SK-N-SH (cell line): ENCODE results near the gene SCN8A. TPM values are rescaled to one million over a fixed set of nuclear protein-coding genes. Genes with fewer than 3 reads are reported as not detected.

Experiments
- CTCF ChIA-PET: fragments of 300-600, 350-600 bp; formaldehyde crosslinking; extraction: SDS; loops from one replicate; lab custom pipeline; 2021; lab: Yijun Ruan, JAX
- POLR2A ChIA-PET: fragments of 350-600 bp; sonication (Branson Sonifier 250); formaldehyde crosslinking; extraction: SDS; loops from one replicate; lab custom pipeline; 2020; ENCODE audit warnings: antibody characterized with exemption, inconsistent platforms; lab: Yijun Ruan, JAX
- DNase-seq: peaks from one replicate; pipeline ENCODE4 v3.0.0; 2012
- H2AFZ ChIP-seq: fragments of 200-600 bp; sonication (generic); 2 replicates; pipeline ENCODE4 v1.8.1; 2016; ENCODE audit warnings: antibody characterized with exemption, mild to moderate bottlenecking, low read depth
- H3F3A ChIP-seq: fragments of 200-600 bp; sonication (generic); replicated peaks from 2 replicates; pipeline ENCODE3; 2016; ENCODE audit warnings: antibody characterized with exemption, mild to moderate bottlenecking; ENCODE audit not compliant: insufficient read depth
- H3K27ac ChIP-seq, 2 experiments: fragments of 200-500 bp in 1 of 2; fragments of 200-600 bp in 1 of 2; sonication (Bioruptor generic) in 1 of 2; sonication (generic), shearing (Covaris generic) in 1 of 2; 2 replicates each; pipeline versions ENCODE4 v1.5.1 to v1.6.1; 2014 to 2016; ENCODE audit warnings: low read depth in 2 of 2, inconsistent platforms in 1 of 2, low read length in 1 of 2, mild to moderate bottlenecking in 1 of 2, mixed read lengths in 1 of 2
- H3K27me3 ChIP-seq: fragments of 200-600 bp; sonication (generic), shearing (Covaris generic); 2 replicates; pipeline ENCODE4 v1.6.1; 2016; ENCODE audit warnings: mixed run types; ENCODE audit not compliant: insufficient read depth
- H3K36me3 ChIP-seq, 2 experiments: fragments of 200-500 bp in 1 of 2; fragments of 200-600 bp in 1 of 2; sonication (Bioruptor generic) in 1 of 2; sonication (generic) in 1 of 2; replicated peaks in 1 of 2; 2 replicates each; pipeline versions ENCODE3 to v1.5.1; 2014 to 2016; ENCODE audit warnings: low read length in 1 of 2, mild to moderate bottlenecking in 1 of 2; ENCODE audit not compliant: insufficient read depth in 2 of 2, control insufficient read depth in 1 of 2
- H3K4me1 ChIP-seq, 2 experiments: fragments of 200-500 bp in 1 of 2; fragments of 200-600 bp in 1 of 2; sonication (Bioruptor generic) in 1 of 2; sonication (generic), shearing (Covaris generic) in 1 of 2; 2 replicates each; pipeline versions ENCODE4 v1.5.1 to v1.6.1; 2014 to 2016; ENCODE audit warnings: low read depth in 1 of 2, low read length in 1 of 2, mixed run types in 1 of 2; ENCODE audit not compliant: insufficient read depth in 2 of 2, control insufficient read depth in 1 of 2
- H3K4me2 ChIP-seq: fragments of 200-600 bp; sonication (generic), shearing (Covaris generic); 2 replicates; pipeline ENCODE4 v1.6.1; 2017; ENCODE audit warnings: mixed run types
- H3K4me3 ChIP-seq, 2 experiments: fragments of 200-500 bp in 1 of 2; fragments of 200-600 bp in 1 of 2; sonication (Bioruptor generic) in 1 of 2; sonication (generic), shearing (Covaris generic) in 1 of 2; 2 replicates each; pipeline versions ENCODE4 v1.5.1 to v1.8.1; 2014 to 2016; ENCODE audit warnings: low read depth in 2 of 2, inconsistent platforms in 1 of 2, low read length in 1 of 2, mild to moderate bottlenecking in 1 of 2, mixed read lengths in 1 of 2, moderate library complexity in 1 of 2
- H3K79me2 ChIP-seq: fragments of 200-600 bp; sonication (generic); 2 replicates; pipeline ENCODE4 v1.8.1; 2017; ENCODE audit warnings: mild to moderate bottlenecking; ENCODE audit not compliant: insufficient read depth
- H3K9ac ChIP-seq: fragments of 200-600 bp; sonication (generic); 2 replicates; pipeline ENCODE4 v1.6.1; 2017; ENCODE audit warnings: mixed run types
- H3K9me2 ChIP-seq: fragments of 200-600 bp; sonication (generic); 2 replicates; pipeline ENCODE4 v1.6.1; 2017; ENCODE audit warnings: mixed run types
- H3K9me3 ChIP-seq: fragments of 200-600 bp; sonication (generic); 2 replicates; pipeline ENCODE4 v1.6.1; 2017; ENCODE audit warnings: mixed run types, mild to moderate bottlenecking, moderate library complexity
- H4K20me1 ChIP-seq: fragments of 200-600 bp; sonication (generic); 2 replicates; pipeline ENCODE4 v1.6.1; 2017; ENCODE audit warnings: mild to moderate bottlenecking, mixed run types; ENCODE audit not compliant: insufficient read depth
- EP300 ChIP-seq, 2 experiments: IDR thresholded peaks; 2 replicates each; pipeline versions ENCODE4 v1.4.0 to v1.6.1; 2012; ENCODE audit warnings: borderline replicate concordance in 1 of 2, low read depth in 1 of 2, low read length in 1 of 2
- FOXJ3 ChIP-seq: sonication (generic); formaldehyde crosslinking; IDR thresholded peaks from 2 replicates; pipeline ENCODE4 v1.5.1; 2020; ENCODE audit warnings: mild to moderate bottlenecking, missing genetic modification reagents
- GABPA ChIP-seq: IDR thresholded peaks from 2 replicates; pipeline ENCODE4 v1.4.0; 2012; ENCODE audit warnings: low read depth, mild to moderate bottlenecking
- IRF3 ChIP-seq: fragments of 150-350 bp; IDR thresholded peaks from 2 replicates; pipeline ENCODE4 v1.6.1; 2016; ENCODE audit warnings: mild to moderate bottlenecking, low read depth, low read length
- MAX ChIP-seq: IDR thresholded peaks from 2 replicates; pipeline ENCODE4 v1.4.0; 2012; ENCODE audit warnings: low read depth
- MEF2A ChIP-seq: IDR thresholded peaks from 2 replicates; pipeline ENCODE4 v1.4.0; 2012; ENCODE audit warnings: low read depth, borderline replicate concordance
- MXI1 ChIP-seq: IDR thresholded peaks from 2 replicates; pipeline ENCODE4 v1.6.1; 2012; ENCODE audit warnings: mild to moderate bottlenecking, low read depth, low read length, improper control_type of control experiment
- NFIC ChIP-seq: IDR thresholded peaks from 2 replicates; pipeline ENCODE4 v1.4.0; 2012; ENCODE audit warnings: borderline replicate concordance
- RFX5 ChIP-seq: IDR thresholded peaks from 2 replicates; pipeline ENCODE4 v1.6.1; 2012; ENCODE audit warnings: mild to moderate bottlenecking, improper control_type of control experiment, low read length
- RXRA ChIP-seq: IDR thresholded peaks from 2 replicates; pipeline ENCODE4 v1.4.0; 2012; ENCODE audit warnings: low read depth, mild to moderate bottlenecking, borderline replicate concordance
- SIN3A ChIP-seq: IDR thresholded peaks from 2 replicates; pipeline ENCODE4 v1.6.1; 2012; ENCODE audit warnings: low read depth, mild to moderate bottlenecking, low read length, moderate library complexity, borderline replicate concordance
- SMC3 ChIP-seq: IDR thresholded peaks from 2 replicates; pipeline ENCODE4 v1.6.1; 2012; ENCODE audit warnings: low read depth, low read length, improper control_type of control experiment
- TAF1 ChIP-seq: IDR thresholded peaks from 2 replicates; pipeline ENCODE4 v1.6.1; 2012; ENCODE audit warnings: low read depth, mild to moderate bottlenecking, low read length, moderate library complexity, borderline replicate concordance
- TCF12 ChIP-seq: IDR thresholded peaks from 2 replicates; pipeline ENCODE4 v1.4.0; 2012
- YY1 ChIP-seq: IDR thresholded peaks from 2 replicates; pipeline ENCODE4 v1.4.0; 2012; ENCODE audit warnings: low read depth, mild to moderate bottlenecking
- WGBS: methylation state at CpG from one replicate; pipeline ENCODE4 v1.1.6; 2017; ENCODE audit warnings: low lambda C conversion rate; 5-methylcytosine and 5-hydroxymethylcytosine counted together
- polyA plus RNA-seq, 3 experiments: library from polyadenylated mRNA; depleted of rRNA; stranded (reverse); fragments of >200 nt; gene quantifications; 2 replicates each; pipeline ENCODE4 v1.2.3, GENCODE V29; 2012
- TF ChIP-seq, protein P1 (sequence below): IDR thresholded peaks from 2 replicates; pipeline ENCODE4 v1.4.0; 2012; ENCODE audit warnings: low read depth, borderline replicate concordance
- TF ChIP-seq, protein P2 (sequence below): IDR thresholded peaks from 2 replicates; pipeline ENCODE4 v1.4.0; 2012; ENCODE audit warnings: low read depth, borderline replicate concordance

The SCN8A gene
- polyA plus RNA-seq, 1 of the 3 experiments (the other 2 are of a cell fraction) = 7.1 TPM

- Histone ChIP-seq H3K79me2 (no peaks in the 10 kb centered on the region), H3F3A (peaks cover 17% of the 10 kb centered on the region), H3K9me3 (no peaks in the 10 kb centered on the region), H3K36me3 (no peaks in the 10 kb centered on the region), H4K20me1 (no peaks in the 10 kb centered on the region), H3K4me1 (peaks cover 12 to 21% of the 10 kb centered on the region in 2 experiments; a peak in 3 of 4 replicates), H3K27me3 (no peaks in the 10 kb centered on the region), H3K4me3 (no peak overlapping the region), H3K4me2 (no peak overlapping the region), H3K9me2 (no peaks in the 10 kb centered on the region), H2AFZ (no peak overlapping the region), H3K9ac (no peak overlapping the region), H3K27ac (no peak overlapping the region)
- ChIA-PET CTCF (interaction anchor here (0.9 to 11.3 kb wide), 8 partner anchors 9 to 394 kb away, joined by 3 to 194 read pairs (median 8); partner anchors contain the start of genes SCN8A and SLC4A8), POLR2A (no interaction called here)
- no peak for DNase-seq
- TF ChIP-seq NFIC (no peak), TAF1 (no peak), FOXJ3 (CRISPR knock-in tag) (no peak), GABPA (no peak), TCF12 (no peak), RXRA (no peak), IRF3 (no peak), YY1 (no peak)
- TF ChIP-seq, protein P1, sequence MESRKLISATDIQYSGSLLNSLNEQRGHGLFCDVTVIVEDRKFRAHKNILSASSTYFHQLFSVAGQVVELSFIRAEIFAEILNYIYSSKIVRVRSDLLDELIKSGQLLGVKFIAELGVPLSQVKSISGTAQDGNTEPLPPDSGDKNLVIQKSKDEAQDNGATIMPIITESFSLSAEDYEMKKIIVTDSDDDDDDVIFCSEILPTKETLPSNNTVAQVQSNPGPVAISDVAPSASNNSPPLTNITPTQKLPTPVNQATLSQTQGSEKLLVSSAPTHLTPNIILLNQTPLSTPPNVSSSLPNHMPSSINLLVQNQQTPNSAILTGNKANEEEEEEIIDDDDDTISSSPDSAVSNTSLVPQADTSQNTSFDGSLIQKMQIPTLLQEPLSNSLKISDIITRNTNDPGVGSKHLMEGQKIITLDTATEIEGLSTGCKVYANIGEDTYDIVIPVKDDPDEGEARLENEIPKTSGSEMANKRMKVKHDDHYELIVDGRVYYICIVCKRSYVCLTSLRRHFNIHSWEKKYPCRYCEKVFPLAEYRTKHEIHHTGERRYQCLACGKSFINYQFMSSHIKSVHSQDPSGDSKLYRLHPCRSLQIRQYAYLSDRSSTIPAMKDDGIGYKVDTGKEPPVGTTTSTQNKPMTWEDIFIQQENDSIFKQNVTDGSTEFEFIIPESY = no peak
- WGBS = 98% methylated on average over 6 of the region's 6 CpGs
Measured at GRCh38 chr12:51815571-51815970, 224.5 kb downstream of the SCN8A start.

GRCh38 chr12:51817027-51817953 lies 226.3 kb downstream of the SCN8A start:
- Histone ChIP-seq H3K9me2 (no peaks in the 10 kb centered on the region), H3K4me2 (no peak overlapping the region), H3K36me3 (no peaks in the 10 kb centered on the region), H3K79me2 (no peaks in the 10 kb centered on the region), H3K4me1 (peaks cover 12 to 26% of the 10 kb centered on the region in 2 experiments; a peak in 3 of 4 replicates), H2AFZ (no peak overlapping the region), H4K20me1 (no peaks in the 10 kb centered on the region), H3F3A (peaks cover 13% of the 10 kb centered on the region), H3K4me3 (no peak overlapping the region), H3K9ac (no peak overlapping the region), H3K27ac (no peak overlapping the region), H3K27me3 (no peaks in the 10 kb centered on the region), H3K9me3 (no peaks in the 10 kb centered on the region)
- ChIA-PET CTCF (interaction anchor here (0.6 to 11.3 kb wide), 5 partner anchors 28 to 396 kb away, joined by 3 to 194 read pairs (median 4); partner anchors contain the start of gene SLC4A8), POLR2A (no interaction called here)
- 91% methylated on average over 10 of the region's 10 CpGs for WGBS
- no peak for DNase-seq
- TF ChIP-seq MAX (no peak), SMC3 (no peak), MXI1 (no peak), EP300 (IDR thresholded peaks at IDR 0.05; ENCODE audit: borderline replicate concordance in 1 of 2, low read depth in 1 of 2, low read length in 1 of 2) (no peak), RFX5 (no peak), RXRA (no peak), YY1 (no peak), FOXJ3 (CRISPR knock-in tag) (no peak), MEF2A (no peak), SIN3A (no peak)
- TF ChIP-seq, protein P2, sequence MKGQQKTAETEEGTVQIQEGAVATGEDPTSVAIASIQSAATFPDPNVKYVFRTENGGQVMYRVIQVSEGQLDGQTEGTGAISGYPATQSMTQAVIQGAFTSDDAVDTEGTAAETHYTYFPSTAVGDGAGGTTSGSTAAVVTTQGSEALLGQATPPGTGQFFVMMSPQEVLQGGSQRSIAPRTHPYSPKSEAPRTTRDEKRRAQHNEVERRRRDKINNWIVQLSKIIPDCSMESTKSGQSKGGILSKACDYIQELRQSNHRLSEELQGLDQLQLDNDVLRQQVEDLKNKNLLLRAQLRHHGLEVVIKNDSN = no peak
